Astrocyte of the cerebellum (primary cell): ENCODE measurements around the gene MAPK13.
"Not testable (repeated sequence)": the region's sequence is repeated elsewhere in the genome, so short reads cannot be mapped to it uniquely, and the experiment has no call there.

Experiments
- DNase-seq: peaks from one replicate; pipeline ENCODE4 v3.0.0-alpha.2; 2011; ENCODE audit warnings: low read depth
- H3K4me3 ChIP-seq: 2 replicates; pipeline ENCODE4 v1.5.1; 2011; ENCODE audit warnings: mild to moderate bottlenecking, low read depth, low read length, moderate library complexity
- CTCF ChIP-seq: IDR thresholded peaks from 2 replicates; pipeline ENCODE4 v1.5.1; 2012; ENCODE audit warnings: low read length, low read depth, moderate library complexity, mild to moderate bottlenecking; ENCODE audit errors: missing control alignments
- in situ Hi-C: cut with HindIII; loops from 2 replicates; pipeline ENCODE4 v1.10.0; 2017; ENCODE audit warnings: low sequenced_read_pairs

Gene MAPK13

GRCh38 chr6:36129941-36130666 lies at the start of gene MAPK13:
Gene MAPK13 (plus strand): TSS chr6:36130513. CDS start chr6:36130583, 70 bp downstream.
- in situ Hi-C loops = no loop called here
- DNase-seq = no peak
- no peak within 1 kb of the TSS for H3K4me3 ChIP-seq
- no peak for TF ChIP-seq CTCF

- TF ChIP-seq CTCF = no peak
- in situ Hi-C loops = no loop called here
- no peak overlapping the region for H3K4me3 ChIP-seq
- DNase-seq = no peak
These were observed 48.0 kb upstream of the MAPK13 start for GRCh38 chr6:36082318-36082717.

GRCh38 chr6:36083446-36083845 lies 46.9 kb upstream of the MAPK13 start:
- in situ Hi-C loops = no loop called here
- DNase-seq = no peak
- no peak for TF ChIP-seq CTCF
- no peak overlapping the region for H3K4me3 ChIP-seq

GRCh38 chr6:36088204-36088603 lies 42.1 kb upstream of the MAPK13 start:
- DNase-seq, in situ Hi-C loops, H3K4me3 ChIP-seq: not testable (repeated sequence)

- in situ Hi-C loops = no loop called here
- TF ChIP-seq CTCF = no peak
- DNase-seq = no peak
- H3K4me3 ChIP-seq = no peak overlapping the region
These were observed 41.3 kb upstream of the MAPK13 start for GRCh38 chr6:36089048-36089447.

- TF ChIP-seq CTCF = no peak
- DNase-seq = no peak
- H3K4me3 ChIP-seq = no peak overlapping the region
- in situ Hi-C loops = no loop called here
These were observed 36.1 kb upstream of the MAPK13 start for GRCh38 chr6:36094238-36094637.

GRCh38 chr6:36094753-36095496 lies 35.4 kb upstream of the MAPK13 start:
- peak; percentile 92 for TF ChIP-seq CTCF
- DNase-seq = peak; percentile 58
- no peak overlapping the region for H3K4me3 ChIP-seq
- in situ Hi-C loops = no loop called here
